ENCODE data around the gene SKA2.

GRCh38 chr17:59190806-59191205, 35.8 kb upstream of the SKA2 start:
- TF ChIP-seq CTCF (conservative IDR thresholded peaks at IDR 0.05; ENCODE audit: low read length) (no peak), EZH2phosphoT487 (IDR thresholded peaks at IDR 0.05; ENCODE audit: borderline replicate concordance) (no peak)

Measured in Loucy (cell line).